Lower leg skin (tissue), 4 donors: ENCODE measurements around the gene ABR. TPM values are rescaled to one million over a fixed set of nuclear protein-coding genes. Genes with fewer than 3 reads are reported as not detected.

Experiments used
- DNase-seq, 2 donors: peaks; one replicate each; pipeline ENCODE4 v3.0.0-alpha.2; 2019; ENCODE audit warnings: low spot score in 2 of 2
- H3K4me3 ChIP-seq: fragments of 200-600 bp; sonication (generic); 2 replicates; pipeline ENCODE4 v1.5.1; 2017; ENCODE audit warnings: mild to moderate bottlenecking, low read depth; ENCODE audit not compliant: poor library complexity, severe bottlenecking
- POLR2A ChIP-seq, 2 donors: fragments of 450-650 bp; IDR thresholded peaks; one replicate each; pipeline ENCODE4 v1.6.1; 2016 to 2017; ENCODE audit warnings: antibody characterized with exemption in 2 of 2, mild to moderate bottlenecking in 1 of 2, moderate library complexity in 1 of 2
- WGBS, 2 donors: methylation state at CpG; one replicate each; pipeline ENCODE4 v1.1.5; 2018; 5-methylcytosine and 5-hydroxymethylcytosine counted together
- intact Hi-C: fragments of 100-400 bp; cut with DNase I; formaldehyde crosslinking; loops from one replicate; pipeline ENCODE4 v1.15.0; 2023; ENCODE audit warnings: low total_unique reads
- total RNA-seq, 4 donors: library from RNA; depleted of rRNA; stranded (reverse); fragments of >200 nt; gene quantifications; one replicate each; pipeline ENCODE4 v1.1.0, GENCODE V29; 2016
- TF ChIP-seq, protein P1 (sequence below), 3 donors: fragments of 450-650 bp; IDR thresholded peaks; one replicate each; pipeline ENCODE4 v1.5.1; 2016; ENCODE audit warnings: antibody characterized with exemption in 3 of 3, mild to moderate bottlenecking in 3 of 3, moderate library complexity in 2 of 3

The ABR gene
- total RNA-seq, 4 donors from 2014 or later: 60.9 to 98.8 (median 88.3) TPM

GRCh38 chr17:1058423-1059130 is 121.2 kb downstream of the ABR start:
- no peak for TF ChIP-seq POLR2A (IDR thresholded peaks at IDR 0.05)
- intact Hi-C loops: no loop called here
- WGBS, 2 donors: 92 to 93% methylated on average over 17 to 18 of the region's 18 CpGs
- DNase-seq: no peak
- H3K4me3 ChIP-seq: no peak overlapping the region

GRCh38 chr17:1056761-1057160 is 123.0 kb downstream of the ABR start:
- no peak for DNase-seq
- no peak for TF ChIP-seq POLR2A (IDR thresholded peaks at IDR 0.05)
- TF ChIP-seq, protein P1, sequence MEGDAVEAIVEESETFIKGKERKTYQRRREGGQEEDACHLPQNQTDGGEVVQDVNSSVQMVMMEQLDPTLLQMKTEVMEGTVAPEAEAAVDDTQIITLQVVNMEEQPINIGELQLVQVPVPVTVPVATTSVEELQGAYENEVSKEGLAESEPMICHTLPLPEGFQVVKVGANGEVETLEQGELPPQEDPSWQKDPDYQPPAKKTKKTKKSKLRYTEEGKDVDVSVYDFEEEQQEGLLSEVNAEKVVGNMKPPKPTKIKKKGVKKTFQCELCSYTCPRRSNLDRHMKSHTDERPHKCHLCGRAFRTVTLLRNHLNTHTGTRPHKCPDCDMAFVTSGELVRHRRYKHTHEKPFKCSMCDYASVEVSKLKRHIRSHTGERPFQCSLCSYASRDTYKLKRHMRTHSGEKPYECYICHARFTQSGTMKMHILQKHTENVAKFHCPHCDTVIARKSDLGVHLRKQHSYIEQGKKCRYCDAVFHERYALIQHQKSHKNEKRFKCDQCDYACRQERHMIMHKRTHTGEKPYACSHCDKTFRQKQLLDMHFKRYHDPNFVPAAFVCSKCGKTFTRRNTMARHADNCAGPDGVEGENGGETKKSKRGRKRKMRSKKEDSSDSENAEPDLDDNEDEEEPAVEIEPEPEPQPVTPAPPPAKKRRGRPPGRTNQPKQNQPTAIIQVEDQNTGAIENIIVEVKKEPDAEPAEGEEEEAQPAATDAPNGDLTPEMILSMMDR (IDR thresholded peaks at IDR 0.05): no peak
- intact Hi-C loops: no loop called here
- no peak overlapping the region for H3K4me3 ChIP-seq
- WGBS, 2 donors: 76 to 79% methylated on average over 10 of the region's 10 CpGs

- H3K4me3 ChIP-seq: no peak overlapping the region
- intact Hi-C loops: no loop called here
- WGBS, 2 donors: 60 to 67% methylated on average over 16 to 22 of the region's 22 CpGs
- DNase-seq: peak; percentile 51 to 94
- no peak for TF ChIP-seq POLR2A (IDR thresholded peaks at IDR 0.05)
- TF ChIP-seq, protein P1 (IDR thresholded peaks at IDR 0.05): no peak
Measured at GRCh38 chr17:1055751-1056645, 123.8 kb downstream of the ABR start.

DNA sequence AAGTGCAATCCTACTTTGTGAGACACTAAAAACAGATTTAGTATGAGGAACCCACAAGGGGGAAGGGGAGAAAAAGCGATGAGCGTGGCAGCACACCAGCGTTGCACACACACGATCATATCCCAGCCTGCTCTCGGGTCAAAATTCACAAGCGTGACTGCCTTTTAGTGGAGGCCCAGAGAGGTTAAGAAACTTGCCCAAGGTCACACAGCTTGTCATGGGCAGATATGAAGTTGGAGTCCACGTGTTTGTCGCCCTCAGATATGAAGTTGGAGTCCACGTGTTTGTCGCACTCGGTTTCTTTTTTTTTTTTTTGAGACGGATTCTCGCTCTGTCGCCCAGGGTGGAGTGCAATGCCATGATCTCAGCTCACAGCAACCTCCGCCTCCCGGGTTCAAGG is 124.5 kb downstream of the ABR start:
- H3K4me3 ChIP-seq: no peak overlapping the region
- no peak for DNase-seq
- TF ChIP-seq, protein P1 (IDR thresholded peaks at IDR 0.05): no peak
- no peak for TF ChIP-seq POLR2A (IDR thresholded peaks at IDR 0.05)
- 88 to 91% methylated on average over 16 of the region's 16 CpGs for WGBS, 2 donors
- intact Hi-C loops: no loop called here

DNA sequence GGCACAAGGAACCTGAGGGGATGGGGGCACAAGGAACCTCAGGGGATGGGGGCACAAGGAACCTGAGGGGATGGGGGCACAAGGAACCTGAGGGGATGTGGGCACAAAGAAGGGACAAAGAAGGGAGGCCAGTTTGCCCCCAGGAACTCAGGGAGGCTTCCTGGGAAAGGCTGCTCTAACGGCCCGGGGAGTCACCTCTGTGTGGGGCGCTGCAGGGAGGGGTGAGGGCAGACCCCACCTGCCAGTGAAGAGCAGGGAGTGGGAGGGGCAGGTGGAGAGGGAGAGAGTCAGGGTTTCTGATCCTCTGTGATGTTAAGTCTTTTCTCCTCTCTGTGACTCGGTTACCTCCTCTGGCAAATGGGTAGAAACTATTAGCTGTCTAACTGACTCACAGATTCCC is 125.1 kb downstream of the ABR start:
- intact Hi-C loops: no loop called here
- no peak for TF ChIP-seq POLR2A (IDR thresholded peaks at IDR 0.05)
- TF ChIP-seq, protein P1 (IDR thresholded peaks at IDR 0.05): no peak
- 80 to 88% methylated on average over 4 of the region's 4 CpGs for WGBS, 2 donors
- H3K4me3 ChIP-seq: no peak overlapping the region
- DNase-seq: no peak

DNA sequence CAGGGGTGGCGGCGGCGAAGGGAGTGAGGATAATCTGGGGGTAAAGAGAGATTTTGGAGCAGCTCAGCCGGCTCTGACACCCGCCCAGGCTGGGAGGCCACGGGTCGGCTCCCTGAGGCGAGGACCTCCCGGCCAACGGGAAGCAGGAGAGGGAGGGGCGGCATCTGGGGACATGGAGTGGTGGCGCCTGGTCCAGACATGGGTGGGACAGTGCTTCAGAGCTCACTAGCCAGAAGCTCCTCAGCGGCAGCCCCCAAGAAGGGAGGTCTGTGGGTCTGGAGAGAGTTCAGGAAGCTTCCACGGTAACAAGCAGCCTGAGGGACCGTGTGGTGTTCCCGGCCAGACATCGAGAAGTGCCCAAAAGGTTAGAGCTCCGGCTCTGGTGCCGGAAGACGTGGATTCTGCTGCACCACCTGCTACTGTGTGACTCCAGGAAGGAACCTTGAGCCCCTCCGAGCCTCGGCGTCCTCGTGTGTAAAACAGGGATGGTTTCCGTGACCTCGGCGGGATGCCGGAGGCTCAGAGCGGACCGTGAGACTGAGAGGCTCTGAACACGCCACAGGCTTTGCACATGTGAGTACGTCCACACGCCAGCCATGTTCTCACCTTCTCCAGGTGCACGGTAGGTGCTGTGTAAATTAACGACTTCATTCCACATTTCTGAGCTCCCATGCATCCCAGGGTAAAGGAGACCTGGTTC is 126.0 kb downstream of the ABR start:
- TF ChIP-seq, protein P1 (IDR thresholded peaks at IDR 0.05): no peak
- no peak for TF ChIP-seq POLR2A (IDR thresholded peaks at IDR 0.05)

More for the DNA sequence above, 126.0 kb downstream of the ABR start:
- no peak for DNase-seq
- H3K4me3 ChIP-seq: no peak overlapping the region
- intact Hi-C loops: no loop called here
- WGBS, 2 donors: 90 to 91% methylated on average over 33 to 35 of the region's 35 CpGs
